GM12878 (cell line): ENCODE results near the gene GAS2L2. TPM values are rescaled to one million over a fixed set of nuclear protein-coding genes. Genes with fewer than 3 reads are reported as not detected.

Experiments used
- ATAC-seq: fragments of 200-7000 bp; cut with Tn5 transposase; 3 replicates; pipeline ENCODE4 v1.9.1; 2020; ENCODE audit warnings: mild to moderate bottlenecking, moderate library complexity
- BruUV-seq: library from RNA; stranded (reverse); fragments of 400-500 nt; replicated peaks from 2 replicates; lab custom pipeline; 2021; lab: Mats Ljungman, UMichigan
- CTCF ChIA-PET: fragments of 300-600 bp; sonication (Branson Sonifier 250); formaldehyde crosslinking; extraction: SDS; loops from one replicate; lab custom pipeline; 2021; ENCODE audit warnings: inconsistent platforms; lab: Yijun Ruan, JAX
- POLR2A ChIA-PET: fragments of 350-600 bp; formaldehyde crosslinking; extraction: SDS; loops from one replicate; lab custom pipeline; 2021; ENCODE audit warnings: inconsistent platforms; lab: Charles Lee
- RAD21 ChIA-PET: fragments of 300-600 bp; sonication (Branson Sonifier 250); formaldehyde crosslinking; loops from one replicate; lab custom pipeline; 2023; ENCODE audit warnings: antibody characterized with exemption; ENCODE audit not compliant: unreplicated experiment; lab: Charles Lee
- SMC1A ChIA-PET: fragments of 300-600 bp; sonication (Branson Sonifier 250); formaldehyde crosslinking; loops from one replicate; lab custom pipeline; 2023; ENCODE audit not compliant: unreplicated experiment, uncharacterized antibody; lab: Charles Lee
- DNase-seq: peaks from one replicate; pipeline ENCODE4 v3.0.0-alpha.2; 2011; ENCODE audit warnings: low read depth, low spot score
- FAIRE-seq: peaks from 3 replicates; lab custom pipeline; 2011; peaks lifted over from hg19 to GRCh38; lab: Jason Lieb, UNC
- H2AFZ ChIP-seq: 2 replicates; pipeline ENCODE4 v1.6.0; 2011; ENCODE audit warnings: low read depth, low read length, control low read depth; ENCODE audit not compliant: control insufficient read depth
- H3K27ac ChIP-seq: 2 replicates; pipeline ENCODE4 v1.5.1; 2011; ENCODE audit warnings: control low read depth; ENCODE audit not compliant: control insufficient read depth, insufficient read depth
- H3K27me3 ChIP-seq, 2 experiments: replicated peaks in 1 of 2; 2 replicates each; pipeline versions ENCODE4 v1.6.0 to v1.6.1; 2011; ENCODE audit warnings: low read length in 1 of 2; ENCODE audit not compliant: control insufficient read depth in 2 of 2, insufficient read depth in 2 of 2
- H3K36me3 ChIP-seq, 2 experiments: 2 replicates each; pipeline ENCODE4 v1.5.1; 2011; ENCODE audit warnings: low read length in 1 of 2; ENCODE audit not compliant: control insufficient read depth in 2 of 2, insufficient read depth in 2 of 2
- H3K4me1 ChIP-seq: 2 replicates; pipeline ENCODE4 v1.6.1; 2011; ENCODE audit warnings: mild to moderate bottlenecking, low read length, moderate library complexity, mixed read lengths; ENCODE audit not compliant: control insufficient read depth, insufficient read depth
- H3K4me2 ChIP-seq: 2 replicates; pipeline ENCODE4 v1.6.0; 2011; ENCODE audit warnings: control low read depth; ENCODE audit not compliant: control insufficient read depth, insufficient read depth
- H3K4me3 ChIP-seq: fragments of 200-600 bp; sonication (generic); 2 replicates; pipeline ENCODE4 v1.5.1; 2016
- H3K79me2 ChIP-seq: 2 replicates; pipeline ENCODE4 v1.6.0; 2011; ENCODE audit warnings: low read length; ENCODE audit not compliant: control insufficient read depth, insufficient read depth
- H3K9ac ChIP-seq: 2 replicates; pipeline ENCODE4 v1.8.0; 2011; ENCODE audit warnings: low read length, control low read depth, mixed read lengths; ENCODE audit not compliant: control insufficient read depth, insufficient read depth
- H3K9me3 ChIP-seq: replicated peaks from 3 replicates; pipeline ENCODE4 v1.5.1; 2011; ENCODE audit warnings: mild to moderate bottlenecking, low read length; ENCODE audit not compliant: control insufficient read depth, insufficient read depth
- H4K20me1 ChIP-seq: 2 replicates; pipeline ENCODE4 v1.6.0; 2011; ENCODE audit not compliant: control insufficient read depth, insufficient read depth
- CREB1 ChIP-seq: IDR thresholded peaks from 2 replicates; pipeline ENCODE4 v1.6.1; 2012; ENCODE audit warnings: low read depth, mild to moderate bottlenecking, inconsistent platforms
- EGR1 ChIP-seq, 2 experiments: IDR thresholded peaks; 1 replicate in 1 of 2; 2 replicates in 1 of 2; pipeline ENCODE4 v1.6.1; 2011 to 2012; ENCODE audit warnings: low read depth in 2 of 2, low read length in 2 of 2, borderline replicate concordance in 1 of 2, mild to moderate bottlenecking in 1 of 2, moderate library complexity in 1 of 2
- SUZ12 ChIP-seq: fragments of 200-600 bp; sonication (generic); IDR thresholded peaks from one replicate; pipeline ENCODE4 v1.6.1; 2018; ENCODE audit warnings: antibody characterized with exemption, mild to moderate bottlenecking; ENCODE audit not compliant: unreplicated experiment
- TCF3 ChIP-seq: IDR thresholded peaks from 2 replicates; pipeline ENCODE4 v1.6.1; 2012; ENCODE audit warnings: low read depth, mild to moderate bottlenecking, low read length, borderline replicate concordance; ENCODE audit not compliant: insufficient read depth
- ZNF24 ChIP-seq: fragments of 450-650 bp; IDR thresholded peaks from 2 replicates; pipeline ENCODE4 v1.6.1; 2017; ENCODE audit warnings: antibody characterized with exemption, mild to moderate bottlenecking
- ZNF622 ChIP-seq: fragments of 450-650 bp; IDR thresholded peaks from 2 replicates; pipeline ENCODE4 v1.6.1; 2017; ENCODE audit warnings: mild to moderate bottlenecking, inconsistent platforms
- WGBS: methylation state at CpG from one replicate; pipeline ENCODE4 v1.1.6; 2016; ENCODE audit warnings: low lambda C conversion rate; ENCODE audit not compliant: insufficient replicate concordance, insufficient coverage; ENCODE audit errors: missing lambda C conversion rate; 5-methylcytosine and 5-hydroxymethylcytosine counted together
- in situ Hi-C: fragments of 300-500 bp; cut with MboI; formaldehyde crosslinking; loops from 9 replicates; pipeline ENCODE4 v1.14.3; 2018; ENCODE audit warnings: mixed read lengths
- intact Hi-C: fragments of 100-400 bp; cut with micrococcal nuclease; formaldehyde crosslinking; loops from one replicate; pipeline ENCODE4 v1.14.2; 2022; ENCODE audit not compliant: unreplicated experiment
- polyA plus RNA-seq, 11 experiments: library from polyadenylated mRNA; depleted of rRNA in 4 of 11; unstranded in 6 of 11; stranded (reverse) in 5 of 11; fragments of >200 nt; fragmentation: Nextera tagmentation in 4 of 11; fragmentation: Illumina TruSeq in 1 of 11; extraction: Ambion mirVana in 4 of 11; extraction: Trizol in 1 of 11; gene quantifications; 1 replicate in 1 of 11; 2 replicates in 10 of 11; pipeline versions ENCODE4 v1.2.1 to v1.2.3, GENCODE V29; 2011 to 2016; ENCODE audit warnings: inconsistent platforms in 2 of 11, missing spikeins in 2 of 11, low read depth in 1 of 11
- total RNA-seq, 4 experiments: library from RNA; depleted of rRNA in 3 of 4; stranded (reverse); fragments of >200 nt in 3 of 4; fragmentation: Illumina TruSeq in 1 of 4; extraction: Trizol in 1 of 4; gene quantifications; 2 replicates each; pipeline versions ENCODE4 v1.2.1 to v1.2.3, GENCODE V29; 2013 to 2021
- TF ChIP-seq, protein P1 (sequence below): IDR thresholded peaks from 2 replicates; pipeline ENCODE4 v1.6.1; 2012; ENCODE audit warnings: low read depth, low read length, improper control_type of control experiment
- TF ChIP-seq, protein P2 (sequence below): IDR thresholded peaks from 2 replicates; pipeline ENCODE4 v1.6.1; 2011; ENCODE audit warnings: low read depth, low read length, improper control_type of control experiment, borderline replicate concordance

Gene GAS2L2
- total and polyA plus RNA-seq, 10 of the 15 experiments (the other 5 are each of a cell fraction or from before 2014, with no cell fraction given) = 0.01 TPM; not detected in 9

GRCh38 chr17:35733366-35733765, 19.7 kb downstream of the GAS2L2 start:
- H3K4me1 ChIP-seq = no peaks in the 10 kb centered on the region
- no peaks in the 10 kb centered on the region for H4K20me1 ChIP-seq
- ChIA-PET POLR2A (no interaction called here), RAD21 (no interaction called here), SMC1A (no interaction called here), CTCF (interaction anchor here (1.0 kb wide), 1 partner anchor 31 kb away, joined by 3 read pairs; no protein-coding TSS in a partner anchor)
- no peak overlapping the region for H3K27ac ChIP-seq
- H3K4me3 ChIP-seq = no peak overlapping the region
- no peaks in the 10 kb centered on the region; a peak in 1 of 4 replicates for H3K36me3 ChIP-seq
- H3K79me2 ChIP-seq = no peaks in the 10 kb centered on the region
- H3K9ac ChIP-seq = no peak overlapping the region
- TF ChIP-seq, protein P1, sequence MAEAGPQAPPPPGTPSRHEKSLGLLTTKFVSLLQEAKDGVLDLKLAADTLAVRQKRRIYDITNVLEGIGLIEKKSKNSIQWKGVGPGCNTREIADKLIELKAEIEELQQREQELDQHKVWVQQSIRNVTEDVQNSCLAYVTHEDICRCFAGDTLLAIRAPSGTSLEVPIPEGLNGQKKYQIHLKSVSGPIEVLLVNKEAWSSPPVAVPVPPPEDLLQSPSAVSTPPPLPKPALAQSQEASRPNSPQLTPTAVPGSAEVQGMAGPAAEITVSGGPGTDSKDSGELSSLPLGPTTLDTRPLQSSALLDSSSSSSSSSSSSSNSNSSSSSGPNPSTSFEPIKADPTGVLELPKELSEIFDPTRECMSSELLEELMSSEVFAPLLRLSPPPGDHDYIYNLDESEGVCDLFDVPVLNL = no peak
- TF ChIP-seq TCF3 = no peak
- TF ChIP-seq ZNF24 = no peak
- TF ChIP-seq EGR1 (IDR thresholded peaks at IDR 0.05; ENCODE audit: borderline replicate concordance in 1 of 2, low read depth in 2 of 2, low read length in 2 of 2) = no peak
- no peak for TF ChIP-seq SUZ12
- TF ChIP-seq, protein P2, sequence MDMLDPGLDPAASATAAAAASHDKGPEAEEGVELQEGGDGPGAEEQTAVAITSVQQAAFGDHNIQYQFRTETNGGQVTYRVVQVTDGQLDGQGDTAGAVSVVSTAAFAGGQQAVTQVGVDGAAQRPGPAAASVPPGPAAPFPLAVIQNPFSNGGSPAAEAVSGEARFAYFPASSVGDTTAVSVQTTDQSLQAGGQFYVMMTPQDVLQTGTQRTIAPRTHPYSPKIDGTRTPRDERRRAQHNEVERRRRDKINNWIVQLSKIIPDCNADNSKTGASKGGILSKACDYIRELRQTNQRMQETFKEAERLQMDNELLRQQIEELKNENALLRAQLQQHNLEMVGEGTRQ = no peak
- no peak for TF ChIP-seq CREB1
- TF ChIP-seq ZNF622 = no peak
- in situ Hi-C loops = no loop called here
- no peaks in the 10 kb centered on the region; a peak in 1 of 4 replicates for H3K27me3 ChIP-seq
- H3K4me2 ChIP-seq = no peak overlapping the region
- intact Hi-C loops = no loop called here
- DNase-seq (no peak), ATAC-seq (no peak), FAIRE-seq (no peak)
- H2AFZ ChIP-seq = no peak overlapping the region
- no TSS peak for BruUV-seq
- H3K9me3 ChIP-seq = no peaks in the 10 kb centered on the region
- WGBS = 63% methylated on average over 6 of the region's 6 CpGs
